Loucy (cell line): Measurements from ENCODE around the gene CD300E.

ENCODE experiments used
- H2AFZ ChIP-seq: fragments of 200-600 bp; sonication (generic); 2 replicates; pipeline ENCODE4 v1.6.0; 2016; ENCODE audit warnings: antibody characterized with exemption, mild to moderate bottlenecking, low read length, moderate library complexity
- H3F3A ChIP-seq: fragments of 200-600 bp; 2 replicates; pipeline ENCODE4 v1.6.0; 2016; ENCODE audit warnings: antibody characterized with exemption, low read depth, mild to moderate bottlenecking
- H3K27me3 ChIP-seq: fragments of 200-600 bp; sonication (generic); 2 replicates; pipeline ENCODE4 v1.6.1; 2014; ENCODE audit warnings: low read length, mild to moderate bottlenecking; ENCODE audit not compliant: insufficient read depth, poor library complexity, severe bottlenecking
- H3K36me3 ChIP-seq: fragments of 200-600 bp; sonication (generic); 2 replicates; pipeline ENCODE4 v1.6.1; 2016; ENCODE audit warnings: low read length; ENCODE audit not compliant: insufficient read depth
- H3K4me1 ChIP-seq: fragments of 200-600 bp; sonication (generic); 2 replicates; pipeline ENCODE4 v1.5.1; 2014; ENCODE audit warnings: low read length, mild to moderate bottlenecking; ENCODE audit not compliant: insufficient read depth, poor library complexity, severe bottlenecking
- H3K4me2 ChIP-seq: fragments of 200-600 bp; sonication (generic); 2 replicates; pipeline ENCODE4 v1.6.0; 2014; ENCODE audit warnings: antibody characterized with exemption, low read length, low read depth, mild to moderate bottlenecking; ENCODE audit not compliant: poor library complexity, severe bottlenecking
- H3K4me3 ChIP-seq: fragments of 200-600 bp; sonication (generic); 2 replicates; pipeline ENCODE4 v1.5.1; 2014; ENCODE audit warnings: low read length, mild to moderate bottlenecking, mixed read lengths; ENCODE audit not compliant: poor library complexity, severe bottlenecking
- H3K79me2 ChIP-seq: fragments of 200-600 bp; sonication (generic); 2 replicates; pipeline ENCODE4 v1.6.1; 2014; ENCODE audit warnings: low read length; ENCODE audit not compliant: insufficient read depth
- H3K9ac ChIP-seq: fragments of 200-600 bp; sonication (generic); 2 replicates; pipeline ENCODE4 v1.6.0; 2014; ENCODE audit warnings: mild to moderate bottlenecking, low read depth, low read length, moderate library complexity; ENCODE audit not compliant: poor library complexity, severe bottlenecking
- H3K9me2 ChIP-seq: fragments of 200-600 bp; sonication (generic); replicated peaks from 2 replicates; pipeline ENCODE4 v1.6.1; 2016; ENCODE audit warnings: low read depth, low read length, mixed read lengths
- H3K9me3 ChIP-seq: fragments of 200-600 bp; sonication (generic); 2 replicates; pipeline ENCODE4 v1.6.1; 2014; ENCODE audit warnings: mild to moderate bottlenecking, antibody characterized with exemption, low read length, low read depth; ENCODE audit not compliant: insufficient read depth
- H4K20me1 ChIP-seq: fragments of 200-600 bp; sonication (generic); 2 replicates; pipeline ENCODE4 v1.6.0; 2014; ENCODE audit warnings: antibody characterized with exemption, low read length, mild to moderate bottlenecking; ENCODE audit not compliant: insufficient read depth, poor library complexity, severe bottlenecking
- EZH2phosphoT487 ChIP-seq: fragments of 200-600 bp; IDR thresholded peaks from 2 replicates; pipeline ENCODE4 v1.6.1; 2018; ENCODE audit warnings: antibody characterized with exemption, mild to moderate bottlenecking, moderate library complexity, borderline replicate concordance
- TF ChIP-seq, protein P1 (sequence below): fragments of 200-600 bp; sonication (generic); conservative IDR thresholded peaks from 2 replicates; pipeline ENCODE4 v1.5.1; 2014; ENCODE audit warnings: mild to moderate bottlenecking, antibody characterized with exemption, low read length

The CD300E gene

DNA sequence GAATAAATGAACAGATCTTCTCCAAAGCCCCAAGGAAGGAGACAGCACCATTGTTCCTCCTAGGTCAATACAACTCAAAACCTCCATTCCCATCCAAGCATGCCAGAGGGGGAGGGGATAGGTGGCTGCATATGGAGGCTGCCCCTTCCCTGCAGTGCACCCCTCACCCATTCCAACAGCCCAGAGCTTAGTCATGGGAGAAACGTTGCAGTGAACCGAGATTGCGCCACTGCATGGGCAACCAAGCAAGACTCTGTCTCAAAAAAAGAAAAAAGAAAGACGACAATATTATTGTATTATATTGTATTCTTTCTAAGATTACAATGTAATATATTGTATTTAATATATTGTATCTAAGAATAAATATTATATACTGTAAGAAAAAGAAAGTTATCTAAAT lies 36.4 kb upstream of the CD300E start:
- Histone ChIP-seq H3K9ac (no peak overlapping the region), H3K36me3 (no peaks in the 10 kb centered on the region), H3K4me2 (no peak overlapping the region), H3F3A (no peaks in the 10 kb centered on the region), H3K4me1 (peaks cover 3% of the 10 kb centered on the region), H3K9me2 (no peaks in the 10 kb centered on the region), H3K79me2 (no peaks in the 10 kb centered on the region), H3K9me3 (no peaks in the 10 kb centered on the region), H2AFZ (no peak overlapping the region), H4K20me1 (no peaks in the 10 kb centered on the region), H3K4me3 (no peak overlapping the region), H3K27me3 (no peaks in the 10 kb centered on the region)
- TF ChIP-seq, protein P1, sequence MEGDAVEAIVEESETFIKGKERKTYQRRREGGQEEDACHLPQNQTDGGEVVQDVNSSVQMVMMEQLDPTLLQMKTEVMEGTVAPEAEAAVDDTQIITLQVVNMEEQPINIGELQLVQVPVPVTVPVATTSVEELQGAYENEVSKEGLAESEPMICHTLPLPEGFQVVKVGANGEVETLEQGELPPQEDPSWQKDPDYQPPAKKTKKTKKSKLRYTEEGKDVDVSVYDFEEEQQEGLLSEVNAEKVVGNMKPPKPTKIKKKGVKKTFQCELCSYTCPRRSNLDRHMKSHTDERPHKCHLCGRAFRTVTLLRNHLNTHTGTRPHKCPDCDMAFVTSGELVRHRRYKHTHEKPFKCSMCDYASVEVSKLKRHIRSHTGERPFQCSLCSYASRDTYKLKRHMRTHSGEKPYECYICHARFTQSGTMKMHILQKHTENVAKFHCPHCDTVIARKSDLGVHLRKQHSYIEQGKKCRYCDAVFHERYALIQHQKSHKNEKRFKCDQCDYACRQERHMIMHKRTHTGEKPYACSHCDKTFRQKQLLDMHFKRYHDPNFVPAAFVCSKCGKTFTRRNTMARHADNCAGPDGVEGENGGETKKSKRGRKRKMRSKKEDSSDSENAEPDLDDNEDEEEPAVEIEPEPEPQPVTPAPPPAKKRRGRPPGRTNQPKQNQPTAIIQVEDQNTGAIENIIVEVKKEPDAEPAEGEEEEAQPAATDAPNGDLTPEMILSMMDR: no peak
- no peak for TF ChIP-seq EZH2phosphoT487

GRCh38 chr17:74658620-74659019 lies 35.1 kb upstream of the CD300E start:
- no peak overlapping the region for H2AFZ ChIP-seq
- no peak overlapping the region for H3K9ac ChIP-seq
- H3K4me2 ChIP-seq: no peak overlapping the region
- no peak overlapping the region for H3K4me3 ChIP-seq
- no peak for TF ChIP-seq EZH2phosphoT487
- TF ChIP-seq, protein P1: no peak
- H3K36me3 ChIP-seq: no peaks in the 10 kb centered on the region
- H3K4me1 ChIP-seq: peaks cover 3% of the 10 kb centered on the region
- H3K27me3 ChIP-seq: no peaks in the 10 kb centered on the region
- no peaks in the 10 kb centered on the region for H3K9me3 ChIP-seq
- H3K9me2 ChIP-seq: no peaks in the 10 kb centered on the region
- no peaks in the 10 kb centered on the region for H4K20me1 ChIP-seq
- no peaks in the 10 kb centered on the region for H3K79me2 ChIP-seq
- no peaks in the 10 kb centered on the region for H3F3A ChIP-seq

- Histone ChIP-seq H3K9me3 (no peaks in the 10 kb centered on the region), H3K36me3 (no peaks in the 10 kb centered on the region), H2AFZ (no peak overlapping the region), H4K20me1 (no peaks in the 10 kb centered on the region), H3K79me2 (no peaks in the 10 kb centered on the region), H3K9me2 (no peaks in the 10 kb centered on the region), H3F3A (no peaks in the 10 kb centered on the region), H3K9ac (no peak overlapping the region), H3K4me1 (peaks cover 3% of the 10 kb centered on the region), H3K4me3 (no peak overlapping the region), H3K27me3 (peaks cover 5% of the 10 kb centered on the region), H3K4me2 (no peak overlapping the region)
- TF ChIP-seq, protein P1: no peak
- TF ChIP-seq EZH2phosphoT487: no peak
Measured at GRCh38 chr17:74654742-74655141, 31.2 kb upstream of the CD300E start.
